ENCODE data around the gene EIF2D.

GRCh38 chr1:206631085-206631509 lies 18.8 kb upstream of the EIF2D start:
- TF ChIP-seq CTCF (IDR thresholded peaks at IDR 0.05; ENCODE audit: insufficient read depth, low read length, poor library complexity, severe bottlenecking) (peak; percentile 44), EZH2phosphoT487 (conservative IDR thresholded peaks at IDR 0.05; ENCODE audit: low read length) (no peak)

All from SU-DHL-6 (cell line).